H1 (cell line): ENCODE measurements around the gene WFDC1. TPM values are rescaled to one million over a fixed set of nuclear protein-coding genes. Genes with fewer than 3 reads are reported as not detected.

Experiments used
- CREB1 ChIP-seq: IDR thresholded peaks from 2 replicates; pipeline ENCODE4 v1.6.1; 2012; ENCODE audit warnings: inconsistent platforms
- EGR1 ChIP-seq: IDR thresholded peaks from 2 replicates; pipeline ENCODE4 v1.6.1; 2011; ENCODE audit warnings: low read depth, low read length, borderline replicate concordance
- MAFK ChIP-seq: IDR thresholded peaks from 2 replicates; pipeline ENCODE4 v1.6.1; 2012; ENCODE audit warnings: low read depth, mild to moderate bottlenecking, improper control_type of control experiment, low read length
- RNF2 ChIP-seq: fragments of 200-900, 300-1000 bp; sonication (generic); IDR thresholded peaks from 2 replicates; pipeline ENCODE4 v1.7.1; 2016; ENCODE audit warnings: borderline replicate concordance, low read depth, mild to moderate bottlenecking, antibody characterized with exemption, low read length; ENCODE audit not compliant: poor library complexity, severe bottlenecking; ENCODE audit errors: missing control alignments
- RXRA ChIP-seq: IDR thresholded peaks from 2 replicates; pipeline ENCODE4 v1.6.1; 2011; ENCODE audit warnings: low read depth, mild to moderate bottlenecking, low read length, moderate library complexity; ENCODE audit not compliant: insufficient read depth
- SAP30 ChIP-seq: fragments of 300-600 bp; sonication (generic); IDR thresholded peaks from 2 replicates; pipeline ENCODE4 v1.7.1; 2012; ENCODE audit warnings: low read length, moderate library complexity, mild to moderate bottlenecking, inconsistent platforms; ENCODE audit not compliant: insufficient read depth, insufficient replicate concordance
- SIRT6 ChIP-seq: IDR thresholded peaks from one replicate; pipeline ENCODE4 v1.7.1; 2012; ENCODE audit warnings: low read length, inconsistent platforms
- SP4 ChIP-seq: IDR thresholded peaks from 2 replicates; pipeline ENCODE4 v1.6.1; 2012; ENCODE audit warnings: low read length, inconsistent platforms
- polyA plus RNA-seq, 7 experiments: library from polyadenylated mRNA; depleted of rRNA in 3 of 7; stranded (reverse) in 5 of 7; unstranded in 2 of 7; fragments of >200 nt in 5 of 7; fragments of 200-250 nt in 2 of 7; gene quantifications; 1 replicate in 5 of 7; 2 replicates in 1 of 7; 4 replicates in 1 of 7; pipeline versions ENCODE4 v1.2.1 to v1.2.3, GENCODE V29; 2011 to 2013; ENCODE audit warnings: missing spikeins in 2 of 7, mixed read lengths in 2 of 7
- total RNA-seq: library from RNA; stranded (reverse); fragmentation: NEBNext Ultra II Directional; extraction: Animal tissue kit (Norgen Biotek cat#: 25700); gene quantifications from 2 replicates; pipeline ENCODE4 v1.2.1, GENCODE V29; 2021

Gene WFDC1
- total and polyA plus RNA-seq, 2 of the 8 experiments (the other 6 are each of a cell fraction or from before 2014, with no cell fraction given), result 0.70 to 1.1 TPM

DNA sequence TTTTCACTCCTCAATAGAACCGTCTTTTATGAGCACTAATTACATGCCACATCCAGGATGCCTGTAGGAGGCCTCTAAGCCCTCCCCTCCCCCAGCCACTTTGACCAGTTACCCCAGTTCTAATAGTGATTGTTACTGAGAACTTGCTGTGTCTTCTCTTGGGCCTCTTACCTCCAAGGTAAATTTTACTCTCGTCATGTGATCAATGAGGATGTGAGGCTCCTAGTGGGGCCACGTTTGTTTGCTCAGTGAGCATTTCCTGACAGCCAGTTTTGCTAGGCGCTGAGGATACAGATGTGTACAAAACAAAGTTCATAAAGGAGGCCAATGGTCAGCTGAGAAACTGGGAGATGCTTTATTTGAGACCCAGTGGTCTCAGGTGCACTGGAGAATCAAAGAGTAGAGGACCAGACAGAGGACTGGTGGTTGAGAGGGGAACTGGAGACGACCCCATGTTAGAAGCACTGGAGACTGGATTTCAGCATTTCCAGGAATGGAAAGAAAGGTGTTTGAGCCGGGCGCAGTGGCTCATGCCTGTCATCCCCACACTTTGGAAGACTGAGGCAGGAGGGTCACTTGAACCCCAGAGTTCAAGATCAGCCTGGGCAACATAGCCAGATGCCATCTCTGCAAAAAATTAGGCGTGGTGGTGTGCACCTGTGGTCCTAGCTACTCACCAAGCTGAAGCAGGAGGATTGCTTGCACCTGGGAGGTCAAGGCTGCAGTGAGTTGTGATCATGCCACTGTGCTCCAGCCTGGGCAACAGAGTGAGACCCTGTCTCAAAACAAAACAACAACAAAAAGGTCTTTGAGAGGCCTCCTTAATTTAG lies 76.3 kb downstream of the WFDC1 start (continued):
- TF ChIP-seq EGR1, result no peak
- TF ChIP-seq RXRA, result no peak
- no peak for TF ChIP-seq CREB1
- no peak for TF ChIP-seq RNF2
- no peak for TF ChIP-seq SAP30
- TF ChIP-seq SP4, result no peak
- no peak for TF ChIP-seq SIRT6
- no peak for TF ChIP-seq MAFK
